GM10266 (cell line): Measurements from ENCODE around the gene FAM151A.

Experiments
- DNase-seq: peaks from one replicate; pipeline ENCODE4 v3.0.0; 2012; ENCODE audit errors: extremely low spot score
- TF ChIP-seq, protein P1 (sequence below): IDR thresholded peaks from 2 replicates; pipeline ENCODE4 v1.5.1; 2012; ENCODE audit warnings: mild to moderate bottlenecking, low read depth; ENCODE audit not compliant: control insufficient read depth, insufficient read depth; ENCODE audit errors: missing control alignments

FAM151A gene

DNA sequence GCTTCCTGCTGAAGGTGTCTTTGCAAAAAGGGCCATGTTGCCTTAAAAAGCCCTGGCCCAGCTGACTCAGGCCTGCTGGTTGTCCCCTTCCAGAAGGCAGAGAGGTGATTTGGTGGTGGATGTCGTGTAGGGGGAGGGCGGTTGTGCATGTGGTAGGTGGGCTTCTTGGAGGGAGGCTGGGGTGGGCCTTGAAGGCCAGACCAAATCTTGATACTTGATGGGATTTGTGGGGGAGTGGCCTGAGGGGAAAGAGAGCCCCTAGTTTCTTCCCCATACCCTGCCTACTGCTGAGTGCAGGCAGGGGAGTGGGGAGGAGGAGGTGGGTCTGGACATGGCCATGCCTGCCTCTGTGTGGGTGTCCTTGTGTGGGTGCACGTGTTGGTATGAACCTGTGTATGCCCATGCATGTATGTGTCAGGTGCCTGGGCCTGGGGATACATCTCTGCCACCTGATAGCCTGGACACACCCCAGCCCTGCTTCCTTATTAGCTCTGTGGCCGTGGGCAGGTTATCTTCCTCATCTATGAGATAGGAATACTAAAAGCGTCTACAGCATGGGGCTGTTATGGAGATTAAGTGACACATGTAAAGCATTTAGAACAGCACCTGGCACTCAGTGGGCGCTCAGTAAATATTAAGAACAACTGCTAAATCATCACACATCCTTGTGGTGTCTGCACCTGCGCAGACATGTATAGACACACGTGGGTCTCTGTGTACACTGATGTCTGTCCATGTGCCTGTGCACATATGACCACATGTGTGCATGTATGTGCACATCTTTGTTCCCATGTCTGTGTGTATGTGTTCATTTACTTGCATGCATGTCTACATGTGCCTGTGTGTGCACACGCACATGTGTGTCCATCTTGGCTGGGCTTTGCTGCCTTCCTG, 17.0 kb downstream of the FAM151A start:
- no peak for DNase-seq
- TF ChIP-seq, protein P1, sequence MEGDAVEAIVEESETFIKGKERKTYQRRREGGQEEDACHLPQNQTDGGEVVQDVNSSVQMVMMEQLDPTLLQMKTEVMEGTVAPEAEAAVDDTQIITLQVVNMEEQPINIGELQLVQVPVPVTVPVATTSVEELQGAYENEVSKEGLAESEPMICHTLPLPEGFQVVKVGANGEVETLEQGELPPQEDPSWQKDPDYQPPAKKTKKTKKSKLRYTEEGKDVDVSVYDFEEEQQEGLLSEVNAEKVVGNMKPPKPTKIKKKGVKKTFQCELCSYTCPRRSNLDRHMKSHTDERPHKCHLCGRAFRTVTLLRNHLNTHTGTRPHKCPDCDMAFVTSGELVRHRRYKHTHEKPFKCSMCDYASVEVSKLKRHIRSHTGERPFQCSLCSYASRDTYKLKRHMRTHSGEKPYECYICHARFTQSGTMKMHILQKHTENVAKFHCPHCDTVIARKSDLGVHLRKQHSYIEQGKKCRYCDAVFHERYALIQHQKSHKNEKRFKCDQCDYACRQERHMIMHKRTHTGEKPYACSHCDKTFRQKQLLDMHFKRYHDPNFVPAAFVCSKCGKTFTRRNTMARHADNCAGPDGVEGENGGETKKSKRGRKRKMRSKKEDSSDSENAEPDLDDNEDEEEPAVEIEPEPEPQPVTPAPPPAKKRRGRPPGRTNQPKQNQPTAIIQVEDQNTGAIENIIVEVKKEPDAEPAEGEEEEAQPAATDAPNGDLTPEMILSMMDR, result no peak

- TF ChIP-seq, protein P1, result no peak
- no peak for DNase-seq
These were observed 18.6 kb downstream of the FAM151A start for GRCh38 chr1:54604572-54605370.

GRCh38 chr1:54604051-54604450, 19.3 kb downstream of the FAM151A start:
- TF ChIP-seq, protein P1, result no peak
- no peak for DNase-seq

DNA sequence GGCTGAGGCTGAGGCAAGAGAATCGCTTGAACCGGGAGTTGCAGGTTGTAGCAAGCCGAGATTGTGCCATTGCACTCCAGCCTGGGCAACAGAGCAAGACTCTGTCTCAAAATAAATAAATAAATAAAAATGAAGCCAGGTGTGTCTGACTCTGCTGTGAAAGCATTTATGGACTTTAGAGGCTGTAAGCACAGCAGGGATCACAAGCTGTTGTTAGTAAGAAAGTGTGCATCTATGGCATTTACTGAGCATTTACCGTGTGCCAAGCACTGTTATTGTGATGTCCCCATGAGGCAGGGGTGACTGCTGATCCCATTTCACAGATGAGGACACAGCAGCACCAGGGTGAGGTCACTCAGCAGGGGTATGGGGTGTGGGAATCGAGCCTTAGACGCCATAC, 20.1 kb downstream of the FAM151A start:
- TF ChIP-seq, protein P1, result no peak
- no peak for DNase-seq

DNA sequence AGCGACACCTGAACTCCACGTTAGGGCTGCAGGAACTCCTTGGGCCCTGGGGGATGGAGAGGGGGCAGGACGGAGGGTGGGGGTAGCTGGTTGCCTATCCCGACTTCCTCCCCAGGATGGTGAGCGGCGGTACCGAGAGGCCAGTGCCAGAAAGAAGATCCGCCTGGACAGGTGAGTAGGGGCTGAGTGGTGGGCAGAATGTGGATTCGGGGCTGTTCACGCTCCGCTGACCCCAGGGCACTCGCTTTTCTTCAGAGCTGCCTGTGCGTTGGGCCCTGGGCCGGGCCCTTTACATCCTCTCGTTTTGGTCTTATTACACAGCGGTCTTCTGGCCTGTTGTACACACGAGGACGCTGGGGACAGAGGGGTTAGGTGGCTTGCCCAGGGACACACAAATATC, 20.8 kb downstream of the FAM151A start:
- TF ChIP-seq, protein P1, result no peak
- DNase-seq, result no peak

GRCh38 chr1:54601730-54602129, 21.6 kb downstream of the FAM151A start:
- TF ChIP-seq, protein P1, result no peak
- no peak for DNase-seq
